Astrocyte of the spinal cord (primary cell): ENCODE results near the gene CDK11A.
"Not testable (repeated sequence)": the region's sequence is repeated elsewhere in the genome, so short reads cannot be mapped to it uniquely, and the experiment has no call there.

Experiments used
- DNase-seq: peaks from one replicate; pipeline ENCODE4 v3.0.0; 2011; ENCODE audit warnings: low read depth, low spot score
- H3K4me3 ChIP-seq: 2 replicates; pipeline ENCODE4 v1.5.1; 2011; ENCODE audit warnings: low read depth, mild to moderate bottlenecking, low read length, moderate library complexity
- in situ Hi-C: cut with HindIII; loops from 2 replicates; pipeline ENCODE4 v1.10.0; 2017; ENCODE audit warnings: low sequenced_read_pairs
- TF ChIP-seq, protein P1 (sequence below): IDR thresholded peaks from 2 replicates; pipeline ENCODE4 v1.5.1; 2012; ENCODE audit warnings: low read depth, mild to moderate bottlenecking, low read length, inconsistent platforms

The CDK11A gene

DNA sequence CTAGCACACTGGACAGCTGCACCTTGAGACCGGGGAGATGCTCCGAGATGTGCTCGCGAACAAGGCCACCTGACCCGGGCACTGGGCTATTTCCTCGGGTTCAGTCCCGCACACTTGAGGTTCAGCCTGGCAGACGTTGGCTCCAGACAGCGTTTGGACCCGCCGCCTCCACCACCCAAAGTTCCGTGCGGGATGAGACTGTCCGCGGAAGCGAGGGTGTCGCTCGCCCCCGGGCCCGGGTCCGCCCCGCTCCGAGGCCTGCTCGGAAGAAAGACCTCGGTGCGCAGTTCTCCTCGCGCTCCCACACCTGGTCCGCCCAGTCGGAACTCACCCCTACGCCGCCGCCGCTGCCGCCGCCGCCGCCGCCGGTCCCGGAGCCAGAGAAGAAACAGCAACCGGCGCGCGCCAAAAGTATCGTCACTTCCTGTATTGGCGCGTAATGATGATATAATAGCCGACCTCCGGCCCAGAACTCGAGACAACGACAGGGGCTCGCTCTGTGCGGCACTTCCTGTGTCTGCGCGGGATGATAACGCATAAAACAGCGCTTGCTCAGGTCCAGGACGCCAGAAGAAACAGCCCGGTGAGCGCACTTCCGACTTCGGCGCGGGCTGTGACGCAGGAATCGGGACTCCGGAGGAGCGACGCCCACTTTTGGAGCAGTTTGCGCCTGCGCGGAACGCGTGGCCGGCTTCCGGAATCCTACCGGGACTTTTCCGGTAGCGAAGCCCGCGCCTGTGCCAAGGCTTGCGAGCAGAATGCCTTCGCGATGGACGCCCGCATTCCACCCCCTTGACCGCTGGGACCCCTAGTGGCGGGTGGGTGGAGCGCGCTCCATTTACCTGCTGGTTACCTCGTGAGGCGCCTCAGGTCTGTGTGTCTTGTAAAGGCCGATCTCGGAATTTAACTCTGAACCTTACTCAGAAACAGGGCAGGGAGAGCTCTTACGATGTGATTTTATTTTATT lies 65.3 kb downstream of the CDK11A start, which contains the start of gene CDK11B:
CDK11B (minus strand) TSS at position 422 of the 967 bp plus-strand sequence. CDS start 1,519 bp downstream, outside the sequence.
- DNase-seq = peak; percentile 98
- peak within 1 kb of the TSS; percentile 59 for H3K4me3 ChIP-seq
- TF ChIP-seq, protein P1, sequence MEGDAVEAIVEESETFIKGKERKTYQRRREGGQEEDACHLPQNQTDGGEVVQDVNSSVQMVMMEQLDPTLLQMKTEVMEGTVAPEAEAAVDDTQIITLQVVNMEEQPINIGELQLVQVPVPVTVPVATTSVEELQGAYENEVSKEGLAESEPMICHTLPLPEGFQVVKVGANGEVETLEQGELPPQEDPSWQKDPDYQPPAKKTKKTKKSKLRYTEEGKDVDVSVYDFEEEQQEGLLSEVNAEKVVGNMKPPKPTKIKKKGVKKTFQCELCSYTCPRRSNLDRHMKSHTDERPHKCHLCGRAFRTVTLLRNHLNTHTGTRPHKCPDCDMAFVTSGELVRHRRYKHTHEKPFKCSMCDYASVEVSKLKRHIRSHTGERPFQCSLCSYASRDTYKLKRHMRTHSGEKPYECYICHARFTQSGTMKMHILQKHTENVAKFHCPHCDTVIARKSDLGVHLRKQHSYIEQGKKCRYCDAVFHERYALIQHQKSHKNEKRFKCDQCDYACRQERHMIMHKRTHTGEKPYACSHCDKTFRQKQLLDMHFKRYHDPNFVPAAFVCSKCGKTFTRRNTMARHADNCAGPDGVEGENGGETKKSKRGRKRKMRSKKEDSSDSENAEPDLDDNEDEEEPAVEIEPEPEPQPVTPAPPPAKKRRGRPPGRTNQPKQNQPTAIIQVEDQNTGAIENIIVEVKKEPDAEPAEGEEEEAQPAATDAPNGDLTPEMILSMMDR = peak; percentile 6
- in situ Hi-C loops = not testable (repeated sequence)
